Dermis microvascular lymphatic vessel endothelial cell (primary cell): ENCODE results near the gene CXCL1. TPM values are rescaled to one million over a fixed set of nuclear protein-coding genes. Genes with fewer than 3 reads are reported as not detected.

Experiments
- DNase-seq, 2 donors: peaks; one replicate each; pipeline versions ENCODE4 v3.0.0 to v3.0.0-alpha.2; 2010; ENCODE audit warnings: low read depth in 2 of 2
- total RNA-seq: library from RNA; depleted of rRNA; stranded (reverse); fragments of >200 nt; gene quantifications from 2 replicates; pipeline ENCODE4 v1.2.1, GENCODE V29; 2014

Gene CXCL1
- total RNA-seq, 1 donor from 2014 or later = 5.6 TPM

- no peak for DNase-seq
Measured at GRCh38 chr4:73851293-73851692, 17.9 kb upstream of the CXCL1 start.

DNA sequence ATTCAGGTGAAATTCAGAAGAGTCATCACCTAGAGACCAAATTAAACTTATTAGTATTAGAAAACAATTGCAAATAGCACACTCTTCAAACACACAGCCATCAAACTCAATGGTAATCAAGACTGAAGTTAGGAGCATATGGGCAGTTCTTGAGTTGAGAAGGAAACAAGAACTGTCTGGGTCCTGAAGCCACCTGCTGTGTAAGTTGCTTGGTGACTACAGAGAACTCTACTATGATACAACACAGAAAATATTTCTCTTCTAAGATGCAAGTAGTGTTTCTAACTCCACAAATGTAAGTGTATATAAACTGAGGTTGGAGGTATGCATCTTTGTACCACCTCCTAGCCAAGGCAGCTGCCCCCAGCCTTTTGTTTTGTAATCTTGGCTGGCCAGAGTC, 16.4 kb upstream of the CXCL1 start:
- no peak for DNase-seq

GRCh38 chr4:73853246-73853704, 15.9 kb upstream of the CXCL1 start, which contains the start of gene PF4V1:
TSS of gene PF4V1 (plus strand) at chr4:73853296. CDS start at chr4:73853363, 67 bp downstream.
- no peak for DNase-seq

DNA sequence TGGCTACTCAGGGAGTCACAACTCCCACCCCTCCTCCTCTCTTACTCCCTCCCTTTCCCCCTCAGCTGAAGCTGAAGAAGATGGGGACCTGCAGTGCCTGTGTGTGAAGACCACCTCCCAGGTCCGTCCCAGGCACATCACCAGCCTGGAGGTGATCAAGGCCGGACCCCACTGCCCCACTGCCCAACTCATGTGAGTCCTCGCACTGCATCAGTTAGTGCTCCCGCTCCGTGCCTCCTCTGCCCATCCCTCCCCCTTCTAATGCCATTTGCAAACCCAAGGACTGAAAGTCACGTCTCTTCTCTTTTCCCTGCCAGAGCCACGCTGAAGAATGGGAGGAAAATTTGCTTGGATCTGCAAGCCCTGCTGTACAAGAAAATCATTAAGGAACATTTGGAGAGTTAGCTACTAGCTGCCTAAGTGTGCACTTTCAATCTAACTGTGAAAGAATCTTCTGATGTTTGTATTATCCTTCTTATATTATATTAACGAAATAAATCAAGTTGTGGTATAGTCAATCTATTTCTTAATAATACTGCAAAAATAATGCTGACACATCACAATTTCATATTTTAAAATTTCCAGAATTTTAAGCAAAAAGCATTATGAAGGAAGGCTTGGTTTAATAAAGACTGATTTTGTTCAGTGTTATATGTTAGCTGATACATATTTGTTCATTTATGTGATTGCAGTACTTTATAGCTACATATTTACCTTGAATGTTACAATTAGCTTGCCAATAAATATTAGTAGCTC, 15.3 kb upstream of the CXCL1 start:
- DNase-seq = no peak

DNA sequence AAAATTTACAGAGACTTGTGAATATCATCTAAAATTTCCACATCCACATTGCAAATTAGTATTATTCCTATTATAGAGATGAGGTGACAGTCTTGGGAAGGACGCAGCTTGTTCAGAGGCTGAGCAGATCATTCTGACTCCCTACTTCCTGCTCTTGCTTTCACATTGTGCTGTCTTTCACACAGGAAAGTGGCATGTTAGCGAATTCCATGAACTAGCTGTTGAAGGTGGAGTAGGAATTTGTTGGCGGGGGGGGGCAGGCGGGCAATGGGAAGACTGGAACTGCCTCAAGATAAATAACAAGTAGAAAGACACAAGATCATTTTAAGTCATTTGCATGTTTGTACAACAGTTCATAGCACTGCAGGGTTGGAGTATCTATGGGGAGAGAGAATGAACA, 13.8 kb upstream of the CXCL1 start:
- peak; percentile 39 to 81 for DNase-seq

GRCh38 chr4:73856518-73856917, 12.7 kb upstream of the CXCL1 start:
- peak; percentile 33 to 82 for DNase-seq

DNA sequence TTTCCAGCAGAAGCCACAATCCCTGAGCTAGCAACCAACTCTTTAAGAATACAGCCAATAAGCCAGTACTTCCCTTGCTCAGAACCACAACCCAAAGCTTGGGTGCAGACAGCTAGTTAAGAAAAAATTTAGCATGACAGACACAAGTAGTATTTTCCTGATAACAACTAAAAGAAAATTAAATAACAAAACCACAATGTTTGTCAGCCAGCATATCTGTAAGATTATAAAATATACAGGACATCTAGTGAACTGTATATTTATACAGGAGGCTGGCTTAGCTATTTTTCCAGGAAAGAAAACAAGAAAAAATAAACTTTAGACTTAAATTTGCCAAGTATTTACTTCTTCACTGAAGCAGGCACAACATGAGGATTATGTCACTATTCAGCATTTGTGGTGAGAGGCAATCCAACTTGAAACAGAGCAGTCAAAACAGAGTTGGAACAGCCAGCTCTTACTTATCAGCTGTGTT, 9.5 kb upstream of the CXCL1 start:
- no peak for DNase-seq

- no peak for DNase-seq
Measured at GRCh38 chr4:73860181-73860580, 9.0 kb upstream of the CXCL1 start.

GRCh38 chr4:73860917-73861316, 8.3 kb upstream of the CXCL1 start:
- DNase-seq = no peak

DNA sequence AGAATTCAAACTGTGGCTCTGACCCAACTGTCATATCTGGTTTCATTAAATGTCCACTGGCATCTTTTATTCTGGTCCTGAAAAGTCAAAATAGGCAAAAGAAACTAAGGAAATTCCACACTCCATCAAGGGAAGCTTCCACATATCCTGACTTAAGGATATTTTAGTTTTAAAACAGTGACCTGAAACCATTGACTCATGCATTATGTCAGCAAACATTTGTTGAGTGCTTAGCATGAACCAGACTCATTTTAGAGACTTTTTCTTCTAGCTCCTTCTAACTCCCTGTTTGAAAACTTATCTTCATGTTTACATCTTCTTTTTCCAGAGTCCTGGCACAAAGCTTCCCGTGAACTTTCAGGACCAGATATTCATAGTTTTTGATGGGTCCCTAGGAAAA, 6.9 kb upstream of the CXCL1 start:
- no peak for DNase-seq

GRCh38 chr4:73864365-73864764, 4.8 kb upstream of the CXCL1 start:
- peak in 1 of 2 donors; percentile 41 for DNase-seq

DNA sequence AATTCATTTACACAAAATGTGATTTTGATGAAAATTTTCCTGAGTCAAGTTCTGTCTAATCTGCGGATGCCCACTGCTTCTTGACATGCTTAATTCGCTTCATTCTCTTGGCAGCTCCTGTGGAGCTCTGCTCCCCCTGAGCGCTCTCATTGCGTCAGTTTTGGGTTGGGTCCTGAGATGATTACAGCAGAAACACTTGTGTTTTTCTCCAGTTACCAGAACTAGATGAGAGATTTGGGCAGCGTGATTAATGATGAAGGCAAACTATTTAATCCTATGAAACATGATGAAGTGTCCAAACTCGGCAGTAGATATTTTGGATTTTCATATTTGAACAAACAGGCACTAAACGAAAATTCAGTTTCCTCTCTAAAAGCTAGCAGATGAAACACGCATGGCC, 4.2 kb upstream of the CXCL1 start:
- no peak for DNase-seq

DNA sequence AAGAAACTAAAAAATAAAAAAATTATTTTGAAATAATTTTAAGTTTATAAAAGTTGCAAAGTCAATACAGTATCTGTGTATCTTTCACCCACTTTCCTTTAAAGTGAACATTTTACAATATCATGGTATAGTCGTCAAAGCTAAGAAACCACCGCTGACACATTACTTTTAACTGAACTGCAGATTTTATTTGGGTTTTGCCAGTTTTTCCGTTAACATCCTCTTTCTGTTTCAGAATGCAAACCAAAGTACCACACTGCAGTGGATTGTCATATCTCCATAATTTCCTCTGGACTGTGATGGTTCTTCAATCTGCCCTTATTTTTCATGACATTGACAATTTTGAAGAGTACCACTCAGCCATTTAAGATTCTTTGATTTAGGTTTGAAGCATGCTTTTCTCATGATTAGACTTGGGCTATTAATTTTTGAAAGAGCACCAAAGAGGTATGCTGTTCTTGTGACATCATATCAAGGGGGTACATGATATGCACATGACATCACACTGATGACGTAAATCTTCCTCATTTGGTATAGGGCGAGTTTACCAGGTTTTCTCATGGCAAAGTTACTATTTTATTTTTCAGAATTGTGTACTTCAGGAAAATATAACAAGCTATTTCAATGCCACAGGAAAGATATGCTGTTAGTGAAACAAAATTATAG, 3.6 kb upstream of the CXCL1 start:
- no peak for DNase-seq

GRCh38 chr4:73866246-73866645, 2.9 kb upstream of the CXCL1 start:
- no peak for DNase-seq

DNA sequence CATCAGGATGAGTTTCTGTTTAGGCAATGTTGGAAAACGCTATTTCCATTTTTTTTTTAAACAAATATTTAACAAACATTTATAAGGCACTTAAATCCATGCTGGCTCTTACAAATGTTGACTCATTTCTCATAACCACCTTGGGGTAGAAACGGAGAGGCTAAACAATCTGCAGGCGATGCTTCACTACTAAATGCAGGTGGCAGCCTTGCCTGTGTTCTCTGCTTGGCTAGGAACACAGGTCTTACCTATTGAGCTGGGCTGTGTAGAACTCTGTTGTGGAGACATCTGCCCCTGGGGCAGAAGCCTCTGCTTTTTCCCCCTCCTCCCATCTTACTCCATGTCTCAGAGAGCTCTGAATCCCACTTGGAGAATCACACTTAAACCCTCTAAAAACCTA, 1.4 kb upstream of the CXCL1 start:
- no peak for DNase-seq

- no peak for DNase-seq
Measured at GRCh38 chr4:73868206-73869129, 725 bp upstream of the CXCL1 start.

- DNase-seq = no peak
Measured at GRCh38 chr4:73870260-73870659, 1.1 kb downstream of the CXCL1 start.

- DNase-seq = no peak
Measured at GRCh38 chr4:73870768-73871167, 1.6 kb downstream of the CXCL1 start.

- no peak for DNase-seq
Measured at GRCh38 chr4:73871511-73872310, 2.5 kb downstream of the CXCL1 start.

GRCh38 chr4:73872316-73873108, 3.3 kb downstream of the CXCL1 start:
- DNase-seq = peak in 1 of 2 donors; percentile 36
